Liver (tissue), 3 donors: ENCODE measurements around the gene HOXA3.

Experiments
- CTCF ChIP-seq: fragments of 150-350 bp; IDR thresholded peaks from 2 replicates; pipeline ENCODE4 v1.5.1; 2017; ENCODE audit warnings: improper control_type of control experiment, low read depth, low read length; ENCODE audit not compliant: missing input control
- EGR1 ChIP-seq, 2 donors: IDR thresholded peaks; 2 replicates each; pipeline ENCODE4 v1.6.1; 2016 to 2018; ENCODE audit warnings: antibody characterized with exemption in 2 of 2, low read depth in 2 of 2
- GABPA ChIP-seq, 2 donors: IDR thresholded peaks in 1 of 2; conservative IDR thresholded peaks in 1 of 2; 2 replicates each; pipeline ENCODE4 v1.6.1; 2016; ENCODE audit warnings: antibody characterized with exemption in 2 of 2, mild to moderate bottlenecking in 1 of 2, moderate library complexity in 1 of 2
- JUND ChIP-seq, 2 donors: IDR thresholded peaks; 2 replicates each; pipeline ENCODE4 v1.6.1; 2016; ENCODE audit warnings: antibody characterized with exemption in 2 of 2
- MAX ChIP-seq: IDR thresholded peaks from 2 replicates; pipeline ENCODE4 v1.6.1; 2016; ENCODE audit warnings: antibody characterized with exemption
- RAD21 ChIP-seq, 2 donors: IDR thresholded peaks; 2 replicates each; pipeline ENCODE4 v1.6.1; 2016; ENCODE audit warnings: antibody characterized with exemption in 2 of 2, mild to moderate bottlenecking in 2 of 2
- REST ChIP-seq: IDR thresholded peaks from 2 replicates; pipeline ENCODE4 v1.6.1; 2016; ENCODE audit warnings: antibody characterized with exemption, mild to moderate bottlenecking
- TAF1 ChIP-seq: conservative IDR thresholded peaks from 2 replicates; pipeline ENCODE4 v1.6.1; 2016; ENCODE audit warnings: antibody characterized with exemption, mild to moderate bottlenecking
- YY1 ChIP-seq: IDR thresholded peaks from 2 replicates; pipeline ENCODE4 v1.6.1; 2016; ENCODE audit warnings: antibody characterized with exemption, mild to moderate bottlenecking
- ZBTB33 ChIP-seq: IDR thresholded peaks from 2 replicates; pipeline ENCODE4 v1.6.1; 2016; ENCODE audit warnings: antibody characterized with exemption
- donor health status: healthy.
- donor health status: healthy.

GRCh38 chr7:27161721-27162560 lies 9.6 kb upstream of the HOXA3 start:
- TF ChIP-seq CTCF, result no peak
- TF ChIP-seq MAX, result no peak
- TF ChIP-seq YY1, result no peak
- TF ChIP-seq TAF1, result no peak
- no peak for TF ChIP-seq RAD21 (IDR thresholded peaks at IDR 0.05)
- no peak for TF ChIP-seq GABPA (IDR thresholded peaks at IDR 0.05 in 1 of 2, conservative IDR thresholded peaks at IDR 0.05 in 1 of 2)
- no peak for TF ChIP-seq ZBTB33
- TF ChIP-seq REST, result no peak
- TF ChIP-seq JUND (IDR thresholded peaks at IDR 0.05), result no peak
- TF ChIP-seq EGR1 (IDR thresholded peaks at IDR 0.05; ENCODE audit: low read depth in 2 of 2), result no peak
